Subcutaneous adipose tissue (tissue), 4 donors: ENCODE results near the gene CORO2B. TPM values are rescaled to one million over a fixed set of nuclear protein-coding genes. Genes with fewer than 3 reads are reported as not detected.

Experiments
- total RNA-seq, 4 donors: library from RNA; depleted of rRNA; stranded (reverse); fragments of >200 nt; gene quantifications; one replicate each; pipeline ENCODE4 v1.1.0, GENCODE V29; 2016
- TF ChIP-seq, protein P1 (sequence below): fragments of 450-650 bp; IDR thresholded peaks from one replicate; pipeline ENCODE4 v1.5.1; 2016; ENCODE audit warnings: low read depth, mild to moderate bottlenecking, control low read depth, antibody characterized with exemption, moderate library complexity

Gene CORO2B
- total RNA-seq, 4 donors from 2014 or later = 5.4 to 15.3 (median 9.7) TPM

DNA sequence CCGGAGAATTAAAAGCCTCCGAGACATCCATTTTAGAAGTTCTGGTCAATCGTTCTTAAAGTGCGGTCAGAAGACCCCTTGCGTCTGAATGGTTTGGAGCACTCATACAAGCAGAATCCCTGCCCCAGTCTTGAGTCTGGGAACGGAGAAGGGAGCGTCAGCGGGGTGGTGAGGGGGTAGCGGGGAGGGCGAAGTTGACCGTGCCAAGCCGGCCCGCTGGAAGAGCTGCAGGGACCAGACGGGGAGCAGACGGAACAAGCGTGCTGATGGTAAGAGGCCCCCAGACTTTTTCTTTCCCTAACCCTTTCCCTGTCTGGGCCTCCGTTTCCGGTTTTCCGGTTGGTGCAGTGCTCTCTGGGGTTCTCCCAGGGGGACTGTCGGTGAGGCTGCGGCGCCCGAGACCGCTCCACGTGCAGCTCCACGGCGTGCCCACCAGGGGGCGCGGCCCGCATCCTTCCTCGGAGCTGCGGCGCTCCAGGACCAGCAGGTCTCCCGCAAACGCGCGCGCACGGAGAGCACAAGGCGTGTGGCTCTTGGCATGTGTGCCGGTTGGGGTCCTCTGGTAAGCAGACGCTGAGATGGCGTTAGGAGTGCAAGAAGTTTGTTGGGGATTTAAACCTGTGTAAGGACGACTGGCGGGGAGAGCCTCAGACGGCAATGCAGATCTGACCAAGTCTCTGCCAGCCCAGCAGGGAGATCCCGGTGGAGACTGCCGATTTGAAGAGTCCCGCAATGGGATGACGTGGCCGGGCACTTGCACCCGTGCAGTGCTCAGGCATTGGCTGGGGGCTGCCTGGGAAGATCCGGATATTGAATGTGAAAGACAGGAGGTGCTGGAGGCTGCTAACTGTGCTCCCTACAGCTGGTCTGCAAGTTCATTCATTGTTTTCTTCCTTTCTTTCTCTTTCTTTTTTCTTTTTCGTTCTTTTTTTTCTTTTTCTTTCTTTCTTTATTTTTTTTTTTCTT is 19.2 kb upstream of the CORO2B start:
- TF ChIP-seq, protein P1, sequence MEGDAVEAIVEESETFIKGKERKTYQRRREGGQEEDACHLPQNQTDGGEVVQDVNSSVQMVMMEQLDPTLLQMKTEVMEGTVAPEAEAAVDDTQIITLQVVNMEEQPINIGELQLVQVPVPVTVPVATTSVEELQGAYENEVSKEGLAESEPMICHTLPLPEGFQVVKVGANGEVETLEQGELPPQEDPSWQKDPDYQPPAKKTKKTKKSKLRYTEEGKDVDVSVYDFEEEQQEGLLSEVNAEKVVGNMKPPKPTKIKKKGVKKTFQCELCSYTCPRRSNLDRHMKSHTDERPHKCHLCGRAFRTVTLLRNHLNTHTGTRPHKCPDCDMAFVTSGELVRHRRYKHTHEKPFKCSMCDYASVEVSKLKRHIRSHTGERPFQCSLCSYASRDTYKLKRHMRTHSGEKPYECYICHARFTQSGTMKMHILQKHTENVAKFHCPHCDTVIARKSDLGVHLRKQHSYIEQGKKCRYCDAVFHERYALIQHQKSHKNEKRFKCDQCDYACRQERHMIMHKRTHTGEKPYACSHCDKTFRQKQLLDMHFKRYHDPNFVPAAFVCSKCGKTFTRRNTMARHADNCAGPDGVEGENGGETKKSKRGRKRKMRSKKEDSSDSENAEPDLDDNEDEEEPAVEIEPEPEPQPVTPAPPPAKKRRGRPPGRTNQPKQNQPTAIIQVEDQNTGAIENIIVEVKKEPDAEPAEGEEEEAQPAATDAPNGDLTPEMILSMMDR = no peak

- TF ChIP-seq, protein P1 = no peak
Observed at GRCh38 chr15:68560501-68561113, 18.2 kb upstream of the CORO2B start.

- TF ChIP-seq, protein P1 = no peak
Observed at GRCh38 chr15:68561171-68561900, 17.5 kb upstream of the CORO2B start.

GRCh38 chr15:68561901-68562300 is 16.9 kb upstream of the CORO2B start:
- TF ChIP-seq, protein P1 = no peak

GRCh38 chr15:68564173-68564572 is 14.6 kb upstream of the CORO2B start:
- TF ChIP-seq, protein P1 = no peak

DNA sequence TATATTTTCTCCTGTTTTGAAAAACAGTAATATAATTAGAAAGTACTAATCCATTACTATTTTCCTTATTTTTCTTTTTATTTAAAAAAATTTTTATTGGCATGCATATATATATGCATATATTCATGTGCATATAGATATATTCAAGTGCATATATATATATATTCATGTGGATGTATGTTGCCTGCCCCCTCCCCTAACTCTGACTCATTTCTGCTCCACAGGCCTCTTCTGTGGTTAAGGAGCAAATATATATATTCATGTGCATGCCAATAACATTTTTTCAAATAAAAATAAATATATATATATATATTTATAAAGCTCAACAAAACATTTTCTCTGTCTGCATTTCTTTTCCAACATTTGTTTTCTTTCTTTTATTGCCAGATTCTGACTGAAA is 13.6 kb upstream of the CORO2B start:
- TF ChIP-seq, protein P1 = no peak

DNA sequence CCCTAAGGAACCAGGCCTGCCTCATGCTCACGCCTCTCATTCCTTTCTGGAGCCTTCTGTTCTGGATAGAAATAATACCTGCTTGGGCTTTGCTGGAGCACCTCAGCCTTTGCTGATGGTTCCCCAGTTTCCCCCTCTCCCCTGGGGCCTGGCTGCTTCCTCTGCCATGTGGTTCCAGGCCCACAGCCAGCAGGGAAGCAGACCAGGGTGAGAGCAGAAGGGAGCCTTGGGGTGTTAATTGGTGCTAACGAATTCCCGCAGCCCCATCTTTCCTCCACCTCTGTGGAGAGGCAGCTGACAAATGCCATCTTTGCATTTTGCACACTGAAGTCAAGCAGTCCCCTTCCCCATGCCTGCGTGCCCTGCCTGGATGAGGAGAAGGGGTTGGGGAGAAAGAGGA is 13.1 kb upstream of the CORO2B start:
- TF ChIP-seq, protein P1 = no peak
